ENCODE results near the gene ARHGEF7. TPM values are rescaled to one million over a fixed set of nuclear protein-coding genes. Genes with fewer than 3 reads are reported as not detected.
A peak's percentile ranks its signal among the peaks of the same experiment; 100 is the strongest.

The ARHGEF7 gene
- total RNA-seq, 5 donors from 2014 or later (not counting 1 experiment from before 2014, with no cell fraction given) = 68.0 to 85.8 (median 83.7) TPM

GRCh38 chr13:111319998-111320911, 205.1 kb downstream of the ARHGEF7 start, which contains the start of gene TEX29:
Gene TEX29, plus strand, starts transcription at chr13:111320642. Its CDS starts 249 bp downstream, at chr13:111320891.
- H3K9me3 ChIP-seq = no peaks in the 10 kb centered on the region
- peaks cover 18% of the 10 kb centered on the region for H3K36me3 Mint-ChIP-seq
- H3K9me3 Mint-ChIP-seq = no peaks in the 10 kb centered on the region
- H3K27ac Mint-ChIP-seq = no peak within 1 kb of the TSS
- H3K27me3 Mint-ChIP-seq = no peaks in the 10 kb centered on the region
- POLR2A ChIA-PET = no interaction called here
- no peak within 1 kb of the TSS for H3K4me3 ChIP-seq (ENCODE audit: control insufficient read depth in 1 of 2, extremely low read depth in 1 of 2, low read length in 1 of 2)
- DNase-seq (no peak), ATAC-seq (replicated peaks in 1 of 4) (no peak)
- 84% methylated on average over 27 of the region's 35 CpGs for WGBS (ENCODE audit: insufficient coverage)
- CTCF ChIA-PET = no interaction called here
- H3K4me1 ChIP-seq (ENCODE audit: control insufficient read depth in 1 of 2, extremely low read depth in 1 of 2, insufficient read depth in 2 of 2, low read length in 2 of 2) = peaks cover 0 to 4% of the 10 kb centered on the region in 2 experiments
- H3K27me3 ChIP-seq (replicated peaks in 1 of 2; ENCODE audit: control insufficient read depth in 2 of 2, extremely low read depth in 1 of 2, insufficient read depth in 2 of 2, low read length in 1 of 2) = no peaks in the 10 kb centered on the region
- peaks cover 0 to 5% (median 2%) of the 10 kb centered on the region in 3 donors for H3K4me1 Mint-ChIP-seq
- H3K27ac ChIP-seq (ENCODE audit: low read length) = no peak within 1 kb of the TSS
- peaks cover 0 to 6% of the 10 kb centered on the region in 2 donors for H3K36me3 ChIP-seq (ENCODE audit: control insufficient read depth in 2 of 2, extremely low read depth in 1 of 2, insufficient read depth in 1 of 2, low read length in 1 of 2)
- H3K4me3 Mint-ChIP-seq = no peak within 1 kb of the TSS

GRCh38 chr13:111322001-111322915, 207.1 kb downstream of the ARHGEF7 start:
- peaks cover 0 to 5% (median 2%) of the 10 kb centered on the region in 3 donors for H3K4me1 Mint-ChIP-seq
- Histone ChIP-seq H3K27ac (ENCODE audit: low read length) (no peak overlapping the region), H3K9me3 (no peaks in the 10 kb centered on the region), H3K27me3 (replicated peaks in 1 of 2; ENCODE audit: control insufficient read depth in 2 of 2, extremely low read depth in 1 of 2, insufficient read depth in 2 of 2, low read length in 1 of 2) (no peaks in the 10 kb centered on the region), H3K4me3 (ENCODE audit: control insufficient read depth in 1 of 2, extremely low read depth in 1 of 2, low read length in 1 of 2) (no peak overlapping the region), H3K4me1 (ENCODE audit: control insufficient read depth in 1 of 2, extremely low read depth in 1 of 2, insufficient read depth in 2 of 2, low read length in 2 of 2) (peaks cover 0 to 4% of the 10 kb centered on the region in 2 experiments), H3K36me3 (ENCODE audit: control insufficient read depth in 2 of 2, extremely low read depth in 1 of 2, insufficient read depth in 1 of 2, low read length in 1 of 2) (peaks cover 0 to 6% of the 10 kb centered on the region in 2 donors)
- ChIA-PET CTCF (no interaction called here), POLR2A (no interaction called here)
- H3K27me3 Mint-ChIP-seq = no peaks in the 10 kb centered on the region
- H3K36me3 Mint-ChIP-seq = peaks cover 7% of the 10 kb centered on the region
- no peak for DNase-seq
- H3K4me3 Mint-ChIP-seq = no peak overlapping the region
- 86% methylated on average over 18 of the region's 19 CpGs for WGBS (ENCODE audit: insufficient coverage)
- no peak overlapping the region for H3K27ac Mint-ChIP-seq
- ATAC-seq (replicated peaks in 1 of 4) = peak in 1 of 4 experiments; percentile 13
- no peaks in the 10 kb centered on the region for H3K9me3 Mint-ChIP-seq

- H3K9me3 ChIP-seq = no peaks in the 10 kb centered on the region
- ChIA-PET CTCF (no interaction called here), POLR2A (no interaction called here)
- WGBS (ENCODE audit: insufficient coverage) = 82% methylated on average over 4 of the region's 7 CpGs
- no peak overlapping the region for H3K27ac ChIP-seq (ENCODE audit: low read length)
- H3K27me3 ChIP-seq (replicated peaks in 1 of 2; ENCODE audit: control insufficient read depth in 2 of 2, extremely low read depth in 1 of 2, insufficient read depth in 2 of 2, low read length in 1 of 2) = no peaks in the 10 kb centered on the region
- Mint-ChIP-seq H3K4me3 (no peak overlapping the region), H3K27me3 (no peaks in the 10 kb centered on the region), H3K36me3 (peaks cover 4% of the 10 kb centered on the region), H3K27ac (no peak overlapping the region), H3K4me1 (peaks cover 0 to 5% (median 2%) of the 10 kb centered on the region in 3 donors), H3K9me3 (no peaks in the 10 kb centered on the region)
- ATAC-seq (replicated peaks in 1 of 4) (no peak), DNase-seq (peak in 1 of 35 experiments; percentile 16)
- H3K4me1 ChIP-seq (ENCODE audit: control insufficient read depth in 1 of 2, extremely low read depth in 1 of 2, insufficient read depth in 2 of 2, low read length in 2 of 2) = peaks cover 0 to 4% of the 10 kb centered on the region in 2 experiments
- no peak overlapping the region for H3K4me3 ChIP-seq (ENCODE audit: control insufficient read depth in 1 of 2, extremely low read depth in 1 of 2, low read length in 1 of 2)
- H3K36me3 ChIP-seq (ENCODE audit: control insufficient read depth in 2 of 2, extremely low read depth in 1 of 2, insufficient read depth in 1 of 2, low read length in 1 of 2) = peaks cover 0 to 6% of the 10 kb centered on the region in 2 donors
Observed at GRCh38 chr13:111322916-111323331, 207.8 kb downstream of the ARHGEF7 start.

GRCh38 chr13:111323549-111323948, 208.4 kb downstream of the ARHGEF7 start:
- H3K4me3 ChIP-seq (ENCODE audit: control insufficient read depth in 1 of 2, extremely low read depth in 1 of 2, low read length in 1 of 2) = no peak overlapping the region
- ChIA-PET CTCF (no interaction called here), POLR2A (no interaction called here)
- no peak overlapping the region for H3K27ac Mint-ChIP-seq
- peaks cover under 1% of the 10 kb centered on the region for H3K36me3 Mint-ChIP-seq
- no peak for ATAC-seq (replicated peaks in 1 of 4)
- H3K36me3 ChIP-seq (ENCODE audit: control insufficient read depth in 2 of 2, extremely low read depth in 1 of 2, insufficient read depth in 1 of 2, low read length in 1 of 2) = peaks cover 0 to 4% of the 10 kb centered on the region in 2 donors
- H3K27me3 ChIP-seq (replicated peaks in 1 of 2; ENCODE audit: control insufficient read depth in 2 of 2, extremely low read depth in 1 of 2, insufficient read depth in 2 of 2, low read length in 1 of 2) = no peaks in the 10 kb centered on the region
- peaks cover 0 to 4% of the 10 kb centered on the region in 2 experiments for H3K4me1 ChIP-seq (ENCODE audit: control insufficient read depth in 1 of 2, extremely low read depth in 1 of 2, insufficient read depth in 2 of 2, low read length in 2 of 2)
- no peak overlapping the region for H3K27ac ChIP-seq (ENCODE audit: low read length)
- H3K4me1 Mint-ChIP-seq = peaks cover 0 to 5% (median 2%) of the 10 kb centered on the region in 3 donors
- peak in 1 of 35 experiments; percentile 13 for DNase-seq
- H3K9me3 Mint-ChIP-seq = no peaks in the 10 kb centered on the region
- no peaks in the 10 kb centered on the region for H3K9me3 ChIP-seq
- H3K4me3 Mint-ChIP-seq = no peak overlapping the region
- 89% methylated on average over 12 of the region's 14 CpGs for WGBS (ENCODE audit: insufficient coverage)
- no peaks in the 10 kb centered on the region for H3K27me3 Mint-ChIP-seq

- H3K36me3 Mint-ChIP-seq = no peaks in the 10 kb centered on the region
- no peaks in the 10 kb centered on the region for H3K27me3 Mint-ChIP-seq
- ChIA-PET POLR2A (no interaction called here), CTCF (no interaction called here)
- no peak for ATAC-seq (replicated peaks in 1 of 4)
- H3K27ac Mint-ChIP-seq = no peak overlapping the region
- 60% methylated on average over 16 of the region's 17 CpGs for WGBS (ENCODE audit: insufficient coverage)
- DNase-seq = no peak
- Histone ChIP-seq H3K36me3 (ENCODE audit: control insufficient read depth in 2 of 2, extremely low read depth in 1 of 2, insufficient read depth in 1 of 2, low read length in 1 of 2) (no peaks in the 10 kb centered on the region), H3K9me3 (no peaks in the 10 kb centered on the region), H3K27me3 (replicated peaks in 1 of 2; ENCODE audit: control insufficient read depth in 2 of 2, extremely low read depth in 1 of 2, insufficient read depth in 2 of 2, low read length in 1 of 2) (no peaks in the 10 kb centered on the region), H3K4me1 (ENCODE audit: control insufficient read depth in 1 of 2, extremely low read depth in 1 of 2, insufficient read depth in 2 of 2, low read length in 2 of 2) (peaks cover 0 to 4% of the 10 kb centered on the region in 2 experiments), H3K4me3 (ENCODE audit: control insufficient read depth in 1 of 2, extremely low read depth in 1 of 2, low read length in 1 of 2) (no peak overlapping the region), H3K27ac (ENCODE audit: low read length) (no peak overlapping the region)
- no peak overlapping the region for H3K4me3 Mint-ChIP-seq
- H3K4me1 Mint-ChIP-seq = peaks cover 0 to 5% (median 2%) of the 10 kb centered on the region in 3 donors
- no peaks in the 10 kb centered on the region for H3K9me3 Mint-ChIP-seq
Observed at GRCh38 chr13:111323950-111324651, 209.0 kb downstream of the ARHGEF7 start.

GRCh38 chr13:111324736-111325135, 209.6 kb downstream of the ARHGEF7 start:
- ATAC-seq (replicated peaks in 1 of 4) (no peak), DNase-seq (no peak)
- H3K27me3 ChIP-seq (replicated peaks in 1 of 2; ENCODE audit: control insufficient read depth in 2 of 2, extremely low read depth in 1 of 2, insufficient read depth in 2 of 2, low read length in 1 of 2) = no peaks in the 10 kb centered on the region
- no peak overlapping the region for H3K27ac ChIP-seq (ENCODE audit: low read length)
- no peak overlapping the region for H3K4me3 ChIP-seq (ENCODE audit: control insufficient read depth in 1 of 2, extremely low read depth in 1 of 2, low read length in 1 of 2)
- H3K9me3 Mint-ChIP-seq = no peaks in the 10 kb centered on the region
- H3K4me3 Mint-ChIP-seq = no peak overlapping the region
- H3K9me3 ChIP-seq = no peaks in the 10 kb centered on the region
- H3K36me3 Mint-ChIP-seq = no peaks in the 10 kb centered on the region
- H3K27me3 Mint-ChIP-seq = no peaks in the 10 kb centered on the region
- no peak overlapping the region for H3K27ac Mint-ChIP-seq
- H3K36me3 ChIP-seq (ENCODE audit: control insufficient read depth in 2 of 2, extremely low read depth in 1 of 2, insufficient read depth in 1 of 2, low read length in 1 of 2) = no peaks in the 10 kb centered on the region
- ChIA-PET POLR2A (no interaction called here), CTCF (no interaction called here)
- H3K4me1 Mint-ChIP-seq = peaks cover 0 to 5% (median 2%) of the 10 kb centered on the region in 3 donors
- peaks cover 0 to 4% of the 10 kb centered on the region in 2 experiments for H3K4me1 ChIP-seq (ENCODE audit: control insufficient read depth in 1 of 2, extremely low read depth in 1 of 2, insufficient read depth in 2 of 2, low read length in 2 of 2)
- WGBS (ENCODE audit: insufficient coverage) = 87% methylated on average over 14 of the region's 14 CpGs
